Measurements from ENCODE around the gene LETM1. TPM values are rescaled to one million over a fixed set of nuclear protein-coding genes. Genes with fewer than 3 reads are reported as not detected.

The LETM1 gene
- total and polyA plus RNA-seq, 2 donors (not counting 3 experiments of a cell fraction or from before 2014, with no cell fraction given): 25.6 to 62.5 TPM

DNA sequence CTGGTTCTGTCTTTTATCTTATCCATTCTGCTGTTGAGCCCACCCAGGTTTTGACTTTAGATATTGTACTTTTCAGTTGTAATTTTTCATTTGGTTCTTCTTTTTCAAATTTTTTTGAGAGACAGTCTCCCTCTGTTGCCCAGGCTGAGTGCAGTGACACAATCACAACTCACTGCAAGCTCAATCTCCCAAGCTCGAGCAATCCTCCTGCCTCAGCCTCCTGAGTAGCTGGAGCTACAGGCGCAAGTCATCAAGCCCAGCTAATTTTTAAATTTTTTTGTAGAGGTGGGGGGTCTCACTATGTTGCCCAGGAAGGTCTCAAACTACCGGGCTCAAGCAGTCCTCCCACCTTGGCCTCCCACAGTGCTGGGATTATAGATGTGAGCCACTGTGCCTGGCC lies 25.7 kb downstream of the LETM1 start:
- no peak for FAIRE-seq

More for the DNA sequence above, 25.7 kb downstream of the LETM1 start:
- H3K9ac ChIP-seq (replicated peaks; ENCODE audit: extremely low read depth, insufficient read depth, low read length): no peak overlapping the region
- no peaks in the 10 kb centered on the region for H4K20me1 ChIP-seq (replicated peaks; ENCODE audit: control insufficient read depth, extremely low read depth, insufficient read depth, low read length)
- H3K79me2 ChIP-seq (ENCODE audit: control insufficient read depth, insufficient read depth, low read length): no peaks in the 10 kb centered on the region
- H3K4me2 ChIP-seq (ENCODE audit: insufficient read depth, low read length): no peak overlapping the region
- ChIA-PET CTCF (interaction anchor here (1.2 to 1.5 kb wide), 2 partner anchors 11 to 81 kb away, joined by 3 to 7 read pairs; no protein-coding TSS in a partner anchor), POLR2A (no interaction called here)
- no peaks in the 10 kb centered on the region for H3K9me1 ChIP-seq (replicated peaks; ENCODE audit: control insufficient read depth, extremely low read depth, insufficient read depth, low read length)
- no peaks in the 10 kb centered on the region for H3K4me1 ChIP-seq (ENCODE audit: control insufficient read depth, extremely low read depth, insufficient read depth, low read length)
- H3K27ac ChIP-seq (ENCODE audit: insufficient read depth, low read depth, low read length): no peak overlapping the region
- dilution Hi-C loops (cut with MboI; ENCODE audit: extremely low pct_ligation_motif_present, low sequenced_read_pairs): no loop called here
- H3K9me3 ChIP-seq (replicated peaks; ENCODE audit: control insufficient read depth, insufficient read depth, low read length): no peaks in the 10 kb centered on the region
- no peaks in the 10 kb centered on the region for H3K27me3 ChIP-seq (ENCODE audit: control insufficient read depth in 2 of 2, insufficient read depth in 2 of 2, low read length in 2 of 2)
- no peak overlapping the region for H3K4me3 ChIP-seq (replicated peaks in 1 of 3; ENCODE audit: insufficient read depth in 1 of 3, low read depth in 1 of 3, low read length in 3 of 3)
- no peak for TF ChIP-seq MYC (IDR thresholded peaks at IDR 0.05; ENCODE audit: low read depth, low read length)
- no peak for TF ChIP-seq FOS (IDR thresholded peaks at IDR 0.05; ENCODE audit: borderline replicate concordance, insufficient read depth, low read length)
- TF ChIP-seq, protein P1, sequence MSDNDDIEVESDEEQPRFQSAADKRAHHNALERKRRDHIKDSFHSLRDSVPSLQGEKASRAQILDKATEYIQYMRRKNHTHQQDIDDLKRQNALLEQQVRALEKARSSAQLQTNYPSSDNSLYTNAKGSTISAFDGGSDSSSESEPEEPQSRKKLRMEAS (IDR thresholded peaks at IDR 0.05; ENCODE audit: insufficient read depth, insufficient read length): no peak
- TF ChIP-seq, protein P2, sequence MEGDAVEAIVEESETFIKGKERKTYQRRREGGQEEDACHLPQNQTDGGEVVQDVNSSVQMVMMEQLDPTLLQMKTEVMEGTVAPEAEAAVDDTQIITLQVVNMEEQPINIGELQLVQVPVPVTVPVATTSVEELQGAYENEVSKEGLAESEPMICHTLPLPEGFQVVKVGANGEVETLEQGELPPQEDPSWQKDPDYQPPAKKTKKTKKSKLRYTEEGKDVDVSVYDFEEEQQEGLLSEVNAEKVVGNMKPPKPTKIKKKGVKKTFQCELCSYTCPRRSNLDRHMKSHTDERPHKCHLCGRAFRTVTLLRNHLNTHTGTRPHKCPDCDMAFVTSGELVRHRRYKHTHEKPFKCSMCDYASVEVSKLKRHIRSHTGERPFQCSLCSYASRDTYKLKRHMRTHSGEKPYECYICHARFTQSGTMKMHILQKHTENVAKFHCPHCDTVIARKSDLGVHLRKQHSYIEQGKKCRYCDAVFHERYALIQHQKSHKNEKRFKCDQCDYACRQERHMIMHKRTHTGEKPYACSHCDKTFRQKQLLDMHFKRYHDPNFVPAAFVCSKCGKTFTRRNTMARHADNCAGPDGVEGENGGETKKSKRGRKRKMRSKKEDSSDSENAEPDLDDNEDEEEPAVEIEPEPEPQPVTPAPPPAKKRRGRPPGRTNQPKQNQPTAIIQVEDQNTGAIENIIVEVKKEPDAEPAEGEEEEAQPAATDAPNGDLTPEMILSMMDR (IDR thresholded peaks at IDR 0.05; ENCODE audit: extremely low read depth in 1 of 2, insufficient read depth in 1 of 2, low read depth in 1 of 2, low read length in 2 of 2): no peak
- TF ChIP-seq EZH2 (IDR thresholded peaks at IDR 0.05; ENCODE audit: borderline replicate concordance, low read depth, low read length, severe bottlenecking): no peak
- no peak for TF ChIP-seq POLR2AphosphoS5 (IDR thresholded peaks at IDR 0.05; ENCODE audit: insufficient read depth, low read depth, low read length)
- TF ChIP-seq POLR2A (IDR thresholded peaks at IDR 0.05; ENCODE audit: low read depth, low read length): no peak
- no peak for TF ChIP-seq JUN (IDR thresholded peaks at IDR 0.05; ENCODE audit: borderline replicate concordance, insufficient read depth, insufficient read length, low read depth)
- no peak for TF ChIP-seq GATA2 (IDR thresholded peaks at IDR 0.05; ENCODE audit: insufficient read depth, insufficient read length, low read depth, low read length)
- peaks cover 12 to 48% of the 10 kb centered on the region in 2 experiments for H3K36me3 ChIP-seq (ENCODE audit: control insufficient read depth in 2 of 2, extremely low read depth in 1 of 2, insufficient read depth in 2 of 2, low read length in 2 of 2)
- intact Hi-C loops (cut with micrococcal nuclease): no loop called here
- H2AFZ ChIP-seq (ENCODE audit: low read depth, low read length): no peak overlapping the region
- no peak for DNase-seq (ENCODE audit: low read depth, low spot score)
- no TSS peak for BruUV-seq (replicated peaks)

All from endothelial cell of umbilical vein (primary cell).